Ascending aorta (tissue), 2 donors: Measurements from ENCODE around the gene KCNQ5. TPM values are rescaled to one million over a fixed set of nuclear protein-coding genes. Genes with fewer than 3 reads are reported as not detected.

Source experiments
- DNase-seq, 2 donors: peaks; one replicate each; pipeline ENCODE4 v3.0.0-alpha.2; 2019; ENCODE audit warnings: low spot score in 2 of 2
- H3K27ac ChIP-seq, 2 donors: fragments of 200-600 bp; sonication (generic); one replicate each; pipeline ENCODE4 v1.5.1; 2016 to 2017; ENCODE audit warnings: mild to moderate bottlenecking in 1 of 2
- H3K27me3 ChIP-seq: fragments of 200-600 bp; sonication (generic); one replicate; pipeline ENCODE4 v1.5.1; 2017
- H3K36me3 ChIP-seq, 2 donors: fragments of 200-600 bp; sonication (generic); one replicate each; pipeline ENCODE4 v1.5.1; 2016
- H3K4me1 ChIP-seq, 2 donors: fragments of 200-600 bp; sonication (generic); one replicate each; pipeline ENCODE4 v1.5.1; 2016 to 2017; ENCODE audit warnings: mild to moderate bottlenecking in 1 of 2
- H3K4me3 ChIP-seq, 2 donors: fragments of 200-600 bp; sonication (generic); one replicate each; pipeline ENCODE4 v1.5.1; 2016 to 2017; ENCODE audit warnings: mild to moderate bottlenecking in 1 of 2
- H3K9me3 ChIP-seq, 2 donors: fragments of 200-600 bp; sonication (generic); one replicate each; pipeline ENCODE4 v1.5.1; 2016
- intact Hi-C: fragments of 100-400 bp; cut with DNase I; formaldehyde crosslinking; loops from one replicate; pipeline ENCODE4 v1.15.1; 2023
- total RNA-seq: library from RNA; depleted of rRNA; stranded (reverse); fragments of >200 nt; gene quantifications from one replicate; pipeline ENCODE4 v1.1.0, GENCODE V29; 2016
- TF ChIP-seq, protein P1 (sequence below), 3 experiments: fragments of 200-600 bp in 2 of 3; fragments of 450-650 bp in 1 of 3; sonication (generic) in 2 of 3; IDR thresholded peaks; one replicate each; pipeline ENCODE4 v1.5.1; 2016 to 2019; ENCODE audit warnings: antibody characterized with exemption in 3 of 3, mild to moderate bottlenecking in 1 of 3, moderate library complexity in 1 of 3

Gene KCNQ5
- total RNA-seq, 1 donor from 2014 or later: 4.5 TPM

DNA sequence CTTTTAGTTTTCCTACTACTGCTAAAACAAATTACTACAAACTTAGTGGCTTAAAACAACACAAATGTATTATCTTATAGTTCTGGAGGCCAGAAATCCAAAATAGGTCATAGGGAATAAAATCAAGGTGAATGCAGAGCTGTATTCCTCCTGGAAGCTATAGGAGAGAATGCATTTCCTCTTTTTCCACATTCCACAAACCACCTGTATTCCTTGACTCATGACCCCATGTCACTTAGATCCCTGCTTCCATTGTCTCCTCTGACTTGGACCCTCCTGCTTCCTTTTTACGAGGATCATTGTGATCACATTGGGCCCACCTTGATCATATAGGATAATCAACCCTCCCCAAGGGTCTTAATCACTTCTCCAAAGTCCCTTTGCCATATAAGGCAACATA is 200.8 kb downstream of the KCNQ5 start:
- no peak for DNase-seq

DNA sequence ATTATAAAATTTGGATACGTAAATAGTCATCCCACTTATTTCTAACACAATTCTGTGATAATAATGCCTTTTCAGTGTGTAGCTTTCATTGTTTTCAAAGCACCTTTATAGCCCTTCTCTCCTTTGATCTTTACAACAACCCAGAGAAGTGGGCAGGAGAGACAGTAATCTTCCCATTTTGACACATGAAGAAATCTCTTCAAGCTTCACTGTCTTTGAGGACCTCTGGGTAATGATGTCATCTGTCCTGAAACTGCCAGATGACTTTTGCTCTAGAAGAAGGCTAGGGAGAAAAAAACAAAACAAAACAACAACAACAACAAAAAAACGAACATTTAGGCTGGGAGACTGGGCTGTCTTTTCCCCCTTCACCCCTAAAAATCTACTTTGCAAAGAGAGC is 203.0 kb downstream of the KCNQ5 start:
- Histone ChIP-seq H3K27ac (no peak overlapping the region), H3K9me3 (no peaks in the 10 kb centered on the region), H3K4me3 (no peak overlapping the region), H3K27me3 (no peaks in the 10 kb centered on the region), H3K36me3 (no peaks in the 10 kb centered on the region), H3K4me1 (no peaks in the 10 kb centered on the region)
- DNase-seq: no peak
- intact Hi-C loops: no loop called here
- TF ChIP-seq, protein P1, sequence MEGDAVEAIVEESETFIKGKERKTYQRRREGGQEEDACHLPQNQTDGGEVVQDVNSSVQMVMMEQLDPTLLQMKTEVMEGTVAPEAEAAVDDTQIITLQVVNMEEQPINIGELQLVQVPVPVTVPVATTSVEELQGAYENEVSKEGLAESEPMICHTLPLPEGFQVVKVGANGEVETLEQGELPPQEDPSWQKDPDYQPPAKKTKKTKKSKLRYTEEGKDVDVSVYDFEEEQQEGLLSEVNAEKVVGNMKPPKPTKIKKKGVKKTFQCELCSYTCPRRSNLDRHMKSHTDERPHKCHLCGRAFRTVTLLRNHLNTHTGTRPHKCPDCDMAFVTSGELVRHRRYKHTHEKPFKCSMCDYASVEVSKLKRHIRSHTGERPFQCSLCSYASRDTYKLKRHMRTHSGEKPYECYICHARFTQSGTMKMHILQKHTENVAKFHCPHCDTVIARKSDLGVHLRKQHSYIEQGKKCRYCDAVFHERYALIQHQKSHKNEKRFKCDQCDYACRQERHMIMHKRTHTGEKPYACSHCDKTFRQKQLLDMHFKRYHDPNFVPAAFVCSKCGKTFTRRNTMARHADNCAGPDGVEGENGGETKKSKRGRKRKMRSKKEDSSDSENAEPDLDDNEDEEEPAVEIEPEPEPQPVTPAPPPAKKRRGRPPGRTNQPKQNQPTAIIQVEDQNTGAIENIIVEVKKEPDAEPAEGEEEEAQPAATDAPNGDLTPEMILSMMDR (IDR thresholded peaks at IDR 0.05): no peak

More for the DNA sequence above, 200.8 kb downstream of the KCNQ5 start:
- TF ChIP-seq, protein P1 (IDR thresholded peaks at IDR 0.05): no peak
- Histone ChIP-seq H3K4me3 (no peak overlapping the region), H3K27ac (no peak overlapping the region), H3K36me3 (no peaks in the 10 kb centered on the region), H3K27me3 (no peaks in the 10 kb centered on the region), H3K4me1 (no peaks in the 10 kb centered on the region), H3K9me3 (no peaks in the 10 kb centered on the region)
- intact Hi-C loops: no loop called here

DNA sequence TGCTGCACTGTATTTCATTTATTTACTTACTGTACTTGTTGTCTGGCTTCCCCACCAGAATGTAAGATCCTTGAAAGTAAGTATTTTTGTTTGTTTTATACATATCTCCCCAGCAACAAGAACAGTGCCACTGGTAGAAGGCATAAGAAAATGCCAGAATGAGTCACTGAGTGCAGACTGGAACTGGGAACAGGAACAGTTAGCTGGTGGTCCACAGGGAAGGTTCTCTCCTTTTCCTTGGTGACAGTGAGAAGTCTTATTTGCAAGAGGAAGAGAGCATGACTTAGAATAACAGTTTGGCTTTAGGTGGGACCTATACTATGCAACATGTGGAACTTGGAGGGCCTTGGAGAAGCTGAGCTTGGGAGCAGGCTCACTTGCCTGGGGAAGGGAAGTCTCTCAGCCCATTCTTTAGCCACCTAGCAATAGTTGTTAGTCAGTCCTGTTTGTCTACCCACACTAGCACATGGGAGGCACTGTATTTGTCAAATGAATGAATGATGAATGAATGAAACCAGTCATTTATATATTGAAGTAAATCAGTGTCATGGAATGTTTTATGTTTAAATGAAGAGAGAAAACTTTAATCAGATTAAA is 203.5 kb downstream of the KCNQ5 start:
- H3K27me3 ChIP-seq: no peaks in the 10 kb centered on the region
- no peak for DNase-seq
- intact Hi-C loops: no loop called here
- no peaks in the 10 kb centered on the region for H3K4me1 ChIP-seq
- H3K36me3 ChIP-seq: no peaks in the 10 kb centered on the region
- TF ChIP-seq, protein P1 (IDR thresholded peaks at IDR 0.05): no peak
- H3K9me3 ChIP-seq: no peaks in the 10 kb centered on the region
- no peak overlapping the region for H3K4me3 ChIP-seq
- no peak overlapping the region for H3K27ac ChIP-seq

DNA sequence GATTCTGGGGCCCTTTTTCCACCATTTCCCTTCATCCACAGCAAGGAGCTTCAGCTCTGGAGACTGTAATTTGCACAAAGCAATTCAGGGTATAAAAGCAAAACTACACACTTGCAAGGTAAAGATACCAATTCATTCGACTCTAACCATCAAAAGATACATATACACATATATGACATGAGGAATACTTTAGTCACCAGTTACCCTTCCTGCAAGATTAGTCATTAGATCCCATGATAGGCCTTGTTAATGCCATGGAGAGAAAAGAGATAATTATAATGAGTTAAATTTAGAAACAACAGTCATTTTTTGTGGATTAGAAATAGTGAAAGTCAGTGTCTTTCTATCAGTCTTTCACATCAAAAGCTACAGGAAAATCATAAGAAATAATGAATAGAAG is 204.2 kb downstream of the KCNQ5 start:
- TF ChIP-seq, protein P1 (IDR thresholded peaks at IDR 0.05): no peak
- Histone ChIP-seq H3K27me3 (no peaks in the 10 kb centered on the region), H3K9me3 (no peaks in the 10 kb centered on the region), H3K4me3 (no peak overlapping the region), H3K4me1 (no peaks in the 10 kb centered on the region), H3K27ac (no peak overlapping the region), H3K36me3 (no peaks in the 10 kb centered on the region)
- no peak for DNase-seq
- intact Hi-C loops: no loop called here

DNA sequence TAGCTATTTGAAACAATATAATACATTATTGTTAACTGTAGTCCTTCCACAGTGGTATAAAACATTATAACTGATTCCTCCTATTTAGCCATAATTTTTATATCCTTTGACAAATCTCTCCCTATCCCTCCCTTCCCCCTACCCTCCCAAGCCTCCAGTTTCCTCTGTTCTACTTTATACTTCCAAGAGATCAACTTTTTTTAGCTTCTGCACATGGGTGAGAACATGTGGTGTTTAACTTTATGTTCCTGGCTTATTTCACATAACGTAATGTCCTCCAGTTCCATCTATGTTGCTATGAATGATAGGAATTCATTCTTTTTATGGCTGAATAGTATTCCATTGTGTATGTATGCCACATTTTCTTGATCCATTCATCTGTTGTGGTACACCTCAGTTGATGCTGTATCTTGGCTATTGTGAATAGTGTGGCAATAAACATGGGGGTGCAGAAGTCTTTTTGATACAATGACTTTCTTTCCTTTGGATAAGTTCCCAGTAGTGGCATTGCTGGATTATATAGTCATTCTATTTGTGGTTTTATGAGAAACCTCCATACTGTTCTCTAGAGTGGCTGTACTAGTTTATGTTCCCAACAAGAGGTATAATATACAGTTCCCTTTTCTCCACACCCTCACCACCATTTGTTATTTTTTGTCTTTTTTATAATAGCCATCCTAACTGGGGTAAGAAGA is 205.0 kb downstream of the KCNQ5 start:
- no peaks in the 10 kb centered on the region for H3K9me3 ChIP-seq
- H3K27ac ChIP-seq: no peak overlapping the region
- H3K27me3 ChIP-seq: no peaks in the 10 kb centered on the region
- DNase-seq: no peak
- H3K4me3 ChIP-seq: no peak overlapping the region
- H3K36me3 ChIP-seq: no peaks in the 10 kb centered on the region
- no peaks in the 10 kb centered on the region for H3K4me1 ChIP-seq
- intact Hi-C loops: no loop called here
- TF ChIP-seq, protein P1 (IDR thresholded peaks at IDR 0.05): no peak
